ENCODE results near the gene NLRP12. TPM values are rescaled to one million over a fixed set of nuclear protein-coding genes. Genes with fewer than 3 reads are reported as not detected.
"Not testable (repeated sequence)": the region's sequence is repeated elsewhere in the genome, so short reads cannot be mapped to it uniquely, and the experiment has no call there.

The NLRP12 gene, protein sequence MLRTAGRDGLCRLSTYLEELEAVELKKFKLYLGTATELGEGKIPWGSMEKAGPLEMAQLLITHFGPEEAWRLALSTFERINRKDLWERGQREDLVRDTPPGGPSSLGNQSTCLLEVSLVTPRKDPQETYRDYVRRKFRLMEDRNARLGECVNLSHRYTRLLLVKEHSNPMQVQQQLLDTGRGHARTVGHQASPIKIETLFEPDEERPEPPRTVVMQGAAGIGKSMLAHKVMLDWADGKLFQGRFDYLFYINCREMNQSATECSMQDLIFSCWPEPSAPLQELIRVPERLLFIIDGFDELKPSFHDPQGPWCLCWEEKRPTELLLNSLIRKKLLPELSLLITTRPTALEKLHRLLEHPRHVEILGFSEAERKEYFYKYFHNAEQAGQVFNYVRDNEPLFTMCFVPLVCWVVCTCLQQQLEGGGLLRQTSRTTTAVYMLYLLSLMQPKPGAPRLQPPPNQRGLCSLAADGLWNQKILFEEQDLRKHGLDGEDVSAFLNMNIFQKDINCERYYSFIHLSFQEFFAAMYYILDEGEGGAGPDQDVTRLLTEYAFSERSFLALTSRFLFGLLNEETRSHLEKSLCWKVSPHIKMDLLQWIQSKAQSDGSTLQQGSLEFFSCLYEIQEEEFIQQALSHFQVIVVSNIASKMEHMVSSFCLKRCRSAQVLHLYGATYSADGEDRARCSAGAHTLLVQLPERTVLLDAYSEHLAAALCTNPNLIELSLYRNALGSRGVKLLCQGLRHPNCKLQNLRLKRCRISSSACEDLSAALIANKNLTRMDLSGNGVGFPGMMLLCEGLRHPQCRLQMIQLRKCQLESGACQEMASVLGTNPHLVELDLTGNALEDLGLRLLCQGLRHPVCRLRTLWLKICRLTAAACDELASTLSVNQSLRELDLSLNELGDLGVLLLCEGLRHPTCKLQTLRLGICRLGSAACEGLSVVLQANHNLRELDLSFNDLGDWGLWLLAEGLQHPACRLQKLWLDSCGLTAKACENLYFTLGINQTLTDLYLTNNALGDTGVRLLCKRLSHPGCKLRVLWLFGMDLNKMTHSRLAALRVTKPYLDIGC
- not detected for total RNA-seq

- no peaks in the 10 kb centered on the region for H3K9me3 Mint-ChIP-seq
- H3K4me1 Mint-ChIP-seq (ENCODE audit: low read depth) = peaks cover 3% of the 10 kb centered on the region
- H3K36me3 Mint-ChIP-seq (ENCODE audit: insufficient read depth in 2 of 2) = no peaks in the 10 kb centered on the region
- DNase-seq (no peak), ATAC-seq (replicated peaks in 1 of 2) (no peak)
- peaks cover 14% of the 10 kb centered on the region for H3K27me3 Mint-ChIP-seq (ENCODE audit: low read depth)
- peak within 1 kb of the TSS; percentile 18 to 63 for H3K4me3 Mint-ChIP-seq
- no peak within 1 kb of the TSS for H3K27ac Mint-ChIP-seq
Measured at GRCh38 chr19:53824134-53824611, at the start of gene NLRP12. Gene NLRP12 (minus strand): TSS chr19:53824314. CDS start chr19:53824174, 140 bp downstream.

GRCh38 chr19:53872762-53873161 lies 48.6 kb upstream of the NLRP12 start:
- Mint-ChIP-seq H3K4me3 (no peak overlapping the region), H3K27me3 (ENCODE audit: low read depth) (no peaks in the 10 kb centered on the region), H3K27ac (no peak overlapping the region), H3K9me3 (no peaks in the 10 kb centered on the region), H3K4me1 (ENCODE audit: low read depth) (peaks cover 66% of the 10 kb centered on the region), H3K36me3 (ENCODE audit: insufficient read depth in 2 of 2) (peaks cover 13 to 18% of the 10 kb centered on the region in 2 donors)
- ATAC-seq (replicated peaks in 1 of 2) = no peak
- DNase-seq = no peak

DNA sequence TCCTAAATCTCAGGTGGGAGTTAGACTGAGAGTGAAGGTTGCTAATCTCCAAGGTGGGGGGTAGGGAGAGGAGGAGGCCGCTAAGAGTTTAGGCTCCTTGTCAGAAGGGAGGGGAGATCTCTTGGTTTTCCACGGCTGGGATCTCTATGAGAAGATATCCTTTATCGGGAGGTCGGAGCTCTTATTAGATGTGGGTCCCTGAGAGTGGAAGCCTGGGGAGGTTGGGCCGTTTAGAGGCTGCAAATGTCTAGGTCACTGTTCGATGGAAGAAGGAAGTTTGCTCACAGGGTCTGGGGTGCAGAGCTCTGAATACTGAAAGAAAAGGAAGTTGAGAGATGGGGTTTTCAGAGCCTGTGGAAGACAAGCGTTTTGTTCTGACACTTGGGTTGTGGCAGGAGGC lies 47.3 kb upstream of the NLRP12 start:
- H3K9me3 Mint-ChIP-seq = no peaks in the 10 kb centered on the region
- H3K27ac Mint-ChIP-seq = no peak overlapping the region
- H3K4me1 Mint-ChIP-seq (ENCODE audit: low read depth) = peaks cover 64% of the 10 kb centered on the region
- DNase-seq (no peak), ATAC-seq (replicated peaks in 1 of 2) (no peak)
- H3K36me3 Mint-ChIP-seq (ENCODE audit: insufficient read depth in 2 of 2) = peaks cover 13 to 19% of the 10 kb centered on the region in 2 donors
- H3K4me3 Mint-ChIP-seq = peak overlapping the region; percentile 2 to 27
- no peaks in the 10 kb centered on the region for H3K27me3 Mint-ChIP-seq (ENCODE audit: low read depth)

DNA sequence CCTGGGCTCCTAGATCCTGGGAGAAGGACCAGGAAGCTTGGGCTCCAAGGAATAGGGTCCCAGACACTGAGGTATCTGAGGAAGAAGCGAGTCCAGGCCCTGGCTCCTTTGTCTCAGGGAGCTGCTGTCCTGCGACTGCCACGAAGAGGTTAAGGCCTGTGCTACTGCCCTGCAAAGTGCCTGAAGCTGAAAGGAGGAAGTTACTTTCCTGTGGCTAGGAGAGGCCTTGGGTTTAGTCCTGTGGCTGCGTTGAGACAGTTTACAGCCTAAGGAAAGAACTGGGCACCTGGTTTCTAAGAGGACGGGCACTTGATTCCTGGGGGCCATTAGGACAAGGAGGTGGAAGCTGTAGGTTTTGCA lies 46.4 kb upstream of the NLRP12 start:
- peak overlapping the region; percentile 67 for H3K27ac Mint-ChIP-seq
- peaks cover 13 to 19% of the 10 kb centered on the region in 2 donors for H3K36me3 Mint-ChIP-seq (ENCODE audit: insufficient read depth in 2 of 2)
- no peaks in the 10 kb centered on the region for H3K9me3 Mint-ChIP-seq
- peaks cover 66% of the 10 kb centered on the region for H3K4me1 Mint-ChIP-seq (ENCODE audit: low read depth)
- peak overlapping the region; percentile 71 for H3K4me3 Mint-ChIP-seq
- DNase-seq (no peak), ATAC-seq (replicated peaks in 1 of 2) (no peak)
- no peaks in the 10 kb centered on the region for H3K27me3 Mint-ChIP-seq (ENCODE audit: low read depth)

- Mint-ChIP-seq H3K27ac (peak overlapping the region; percentile 67), H3K36me3 (ENCODE audit: insufficient read depth in 2 of 2) (peaks cover 13 to 19% of the 10 kb centered on the region in 2 donors), H3K4me1 (ENCODE audit: low read depth) (peaks cover 64% of the 10 kb centered on the region), H3K4me3 (peak overlapping the region; percentile 86 to 96)
- H3K27me3 Mint-ChIP-seq (ENCODE audit: low read depth); H3K9me3 Mint-ChIP-seq; ATAC-seq (replicated peaks in 1 of 2); DNase-seq: not testable (repeated sequence)
Measured at GRCh38 chr19:53869805-53870484, 45.8 kb upstream of the NLRP12 start.

DNA sequence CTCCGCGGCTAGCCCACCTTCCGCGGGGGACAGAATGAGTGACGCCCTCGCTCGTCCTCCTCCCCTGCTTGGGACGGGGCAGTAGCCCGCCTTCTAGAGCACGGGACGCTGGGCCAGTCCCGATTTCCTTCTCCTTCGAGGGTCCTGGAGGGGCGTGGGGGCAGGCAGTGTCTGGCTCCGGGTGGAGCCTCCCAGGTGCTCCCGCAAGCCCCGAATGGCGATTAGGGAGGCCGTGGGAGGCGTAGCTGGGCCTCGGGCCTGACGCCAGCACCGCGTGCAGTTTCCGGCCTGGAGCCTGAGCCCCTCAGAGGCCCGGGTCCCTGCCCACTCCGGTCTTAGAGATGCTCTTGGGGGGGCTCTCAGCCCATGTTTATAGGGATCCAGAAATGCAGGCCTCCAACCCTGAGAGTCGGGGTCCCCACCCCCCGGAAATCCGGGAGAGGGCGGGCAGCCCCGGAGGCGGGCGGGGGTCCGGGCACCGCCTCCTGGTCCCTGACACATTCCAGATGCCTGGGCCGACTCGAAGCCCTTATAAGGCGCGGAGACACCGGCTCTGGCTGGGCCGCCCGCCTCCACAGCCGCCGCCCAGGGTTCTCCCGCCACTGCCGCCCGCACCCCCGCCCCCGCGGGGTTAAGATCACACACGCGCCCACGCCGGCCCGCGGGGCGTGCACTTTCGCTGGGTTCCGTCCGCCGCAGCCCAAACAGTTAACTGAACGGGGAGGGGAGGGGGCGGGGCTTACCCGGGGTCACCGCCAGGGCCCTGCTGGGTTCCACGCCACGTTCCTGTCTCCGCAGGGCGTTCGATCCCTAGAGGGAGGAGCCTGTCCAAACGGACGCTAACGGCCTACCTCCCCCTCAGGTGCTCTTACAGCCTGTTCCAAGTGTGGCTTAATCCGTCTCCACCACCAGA lies 45.0 kb upstream of the NLRP12 start:
- ATAC-seq (replicated peaks in 1 of 2) (peak; percentile 63 to 64), DNase-seq (peak; percentile 87 to 88)
- Mint-ChIP-seq H3K36me3 (ENCODE audit: insufficient read depth in 2 of 2) (peaks cover 7 to 11% of the 10 kb centered on the region in 2 donors), H3K27me3 (ENCODE audit: low read depth) (no peaks in the 10 kb centered on the region), H3K9me3 (no peaks in the 10 kb centered on the region), H3K4me1 (ENCODE audit: low read depth) (peaks cover 56% of the 10 kb centered on the region), H3K4me3 (peak overlapping the region; percentile 86 to 96), H3K27ac (peak overlapping the region; percentile 76)

DNA sequence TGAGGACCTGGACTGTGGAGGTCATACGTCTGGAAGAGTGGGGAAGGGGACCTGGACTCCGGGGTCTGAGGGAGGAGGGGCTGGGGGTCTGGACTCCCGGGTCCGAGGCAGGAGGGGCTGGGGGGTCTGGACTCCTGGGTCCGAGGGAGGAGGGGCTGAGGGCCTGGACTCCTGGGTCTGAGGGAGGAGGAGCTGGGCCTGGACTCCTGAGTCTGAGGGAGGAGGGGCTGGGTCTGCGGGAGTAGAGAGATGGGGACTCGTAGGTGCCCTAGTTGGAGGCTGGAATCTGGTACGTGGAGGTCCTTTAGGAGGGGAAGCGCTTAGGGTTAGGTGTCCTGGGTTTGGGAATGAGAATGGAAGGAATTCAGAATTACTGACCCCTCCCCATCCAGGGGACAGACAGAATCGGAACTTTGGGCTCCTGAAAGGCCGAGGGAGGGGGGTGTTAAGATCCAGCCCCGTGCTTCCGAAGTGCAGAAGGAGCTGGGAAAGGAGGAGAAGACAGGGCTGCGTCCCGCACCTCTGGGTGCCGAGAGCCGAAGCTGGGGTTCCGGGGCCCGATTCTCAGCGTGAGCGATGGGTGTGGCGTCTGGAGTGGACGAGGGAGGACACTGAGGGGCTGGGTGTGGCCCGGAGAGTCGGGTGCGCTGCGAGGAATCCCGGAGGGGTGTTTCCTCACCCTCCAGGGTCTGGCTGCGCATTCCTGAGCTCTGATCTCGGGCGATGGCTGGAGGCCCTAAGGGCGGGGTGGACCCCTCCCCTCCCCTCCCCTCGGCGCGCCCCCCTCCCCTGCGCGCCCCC lies 44.2 kb upstream of the NLRP12 start:
- H3K9me3 Mint-ChIP-seq = no peaks in the 10 kb centered on the region
- peak overlapping the region; percentile 96 for H3K4me3 Mint-ChIP-seq
- peaks cover 4% of the 10 kb centered on the region in 2 donors for H3K36me3 Mint-ChIP-seq (ENCODE audit: insufficient read depth in 2 of 2)

DNA sequence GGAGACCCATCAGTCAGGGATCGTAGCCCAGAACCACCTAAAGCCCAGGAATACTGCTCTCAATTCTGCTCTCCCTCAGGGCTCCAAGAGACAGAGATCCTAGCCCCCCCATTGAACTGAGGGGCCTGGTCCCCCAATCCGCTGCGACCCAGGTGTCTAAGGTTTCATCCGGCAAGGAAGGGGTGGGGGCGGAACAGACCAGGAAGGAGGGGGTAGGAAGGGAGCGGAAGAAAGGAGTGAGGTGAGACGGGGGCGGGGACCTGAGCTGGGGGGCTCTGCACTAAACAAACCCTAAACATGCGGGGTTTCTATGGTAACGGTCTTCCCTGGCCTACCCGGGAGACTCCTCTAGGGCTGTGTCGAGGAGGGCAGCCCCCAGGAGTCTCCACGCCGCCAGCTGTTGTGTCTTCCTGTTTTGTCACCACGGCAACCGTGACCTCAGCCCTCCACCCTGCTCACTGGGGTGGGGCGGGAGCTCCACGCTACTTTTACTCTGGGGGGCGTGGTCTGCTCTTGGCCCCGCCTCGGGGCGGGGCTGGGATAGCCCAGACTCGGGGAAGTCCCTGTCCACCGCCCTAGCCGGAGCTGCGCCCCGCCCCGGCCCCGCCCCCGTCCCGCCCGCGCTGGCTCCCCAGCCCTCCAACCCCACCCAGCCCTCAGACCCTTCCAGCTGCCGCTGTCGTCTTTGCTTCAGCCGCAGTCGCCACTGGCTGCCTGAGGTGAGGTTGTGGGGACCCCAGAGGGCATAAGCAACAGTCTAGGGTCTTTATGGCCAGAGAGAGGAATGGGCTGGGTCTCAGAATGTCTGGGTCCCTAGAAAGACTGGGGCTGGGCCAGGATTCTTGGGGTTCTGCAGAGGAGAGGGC lies 43.3 kb upstream of the NLRP12 start, which contains the start of gene MYADM:
Gene MYADM (plus strand): TSS at position 659 of the 866 bp plus-strand sequence. CDS start 5,647 bp downstream, outside the sequence.
- Mint-ChIP-seq H3K4me3 (peak within 1 kb of the TSS; percentile 96), H3K4me1 (ENCODE audit: low read depth) (peaks cover 47% of the 10 kb centered on the region), H3K9me3 (no peaks in the 10 kb centered on the region), H3K27me3 (ENCODE audit: low read depth) (no peaks in the 10 kb centered on the region), H3K27ac (peak within 1 kb of the TSS; percentile 70), H3K36me3 (ENCODE audit: insufficient read depth in 2 of 2) (peaks cover 3 to 4% of the 10 kb centered on the region in 2 donors)
- peak; percentile 98 to 100 for DNase-seq
- peak; percentile 80 to 83 for ATAC-seq (replicated peaks in 1 of 2)

More for the DNA sequence above, 44.2 kb upstream of the NLRP12 start:
- H3K27me3 Mint-ChIP-seq (ENCODE audit: low read depth) = no peaks in the 10 kb centered on the region
- H3K27ac Mint-ChIP-seq = peak overlapping the region; percentile 70
- DNase-seq (peak; percentile 42 to 46), ATAC-seq (replicated peaks in 1 of 2) (no peak)
- H3K4me1 Mint-ChIP-seq (ENCODE audit: low read depth) = peaks cover 48% of the 10 kb centered on the region

- Mint-ChIP-seq H3K27me3 (ENCODE audit: low read depth) (no peaks in the 10 kb centered on the region), H3K9me3 (no peaks in the 10 kb centered on the region), H3K4me1 (ENCODE audit: low read depth) (peaks cover 47% of the 10 kb centered on the region), H3K27ac (peak overlapping the region; percentile 39), H3K4me3 (peak overlapping the region; percentile 96), H3K36me3 (ENCODE audit: insufficient read depth in 2 of 2) (peaks cover 3 to 4% of the 10 kb centered on the region in 2 donors)
- ATAC-seq (replicated peaks in 1 of 2) (no peak), DNase-seq (no peak)
Measured at GRCh38 chr19:53866865-53867224, 42.7 kb upstream of the NLRP12 start.
